A549 (cell line): ENCODE measurements around the gene DCX. TPM values are rescaled to one million over a fixed set of nuclear protein-coding genes. Genes with fewer than 3 reads are reported as not detected.

Experiments
- ATAC-seq, 2 experiments: fragments of 200-7000 bp in 1 of 2; fragments of >200 bp in 1 of 2; cut with Nextera tagmentation in 1 of 2; cut with Tn5 transposase in 1 of 2; 3 replicates each; pipeline versions ENCODE4 v1.8.0 to v1.9.1; 2018 to 2020; ENCODE audit warnings: mild to moderate bottlenecking in 1 of 2, moderate library complexity in 1 of 2
- CTCF ChIA-PET: fragments of 300-600 bp; sonication (Branson Sonifier 250); formaldehyde crosslinking; extraction: SDS; loops from one replicate; lab custom pipeline; 2021; ENCODE audit warnings: antibody characterized with exemption, inconsistent platforms; lab: Yijun Ruan, JAX
- POLR2A ChIA-PET: fragments of 350-600 bp; formaldehyde crosslinking; extraction: SDS; loops from one replicate; lab custom pipeline; 2021; ENCODE audit warnings: antibody characterized with exemption, inconsistent platforms; lab: Yijun Ruan, JAX
- DNase-seq, 2 experiments: peaks; one replicate each; pipeline versions ENCODE4 v3.0.0 to v3.0.0-alpha.2; 2011 to 2016; ENCODE audit warnings: low read depth in 1 of 2, low spot score in 1 of 2
- FAIRE-seq: peaks from 2 replicates; lab custom pipeline; 2011; peaks lifted over from hg19 to GRCh38; lab: Jason Lieb, UNC
- H3K27ac ChIP-seq, 2 experiments: fragments of >200 bp; sonication (Bioruptor Twin); formaldehyde crosslinking; 3 replicates each; pipeline ENCODE4 v1.5.1; 2016 to 2017
- H3K4me1 ChIP-seq: fragments of >200 bp; sonication (Bioruptor Twin); formaldehyde crosslinking; 3 replicates; pipeline ENCODE4 v1.6.1; 2016
- H3K4me2 ChIP-seq: fragments of >200 bp; sonication (Bioruptor Twin); formaldehyde crosslinking; 3 replicates; pipeline ENCODE4 v1.6.1; 2016
- H3K4me3 ChIP-seq: fragments of >200 bp; sonication (Bioruptor Twin); formaldehyde crosslinking; 3 replicates; pipeline ENCODE4 v1.5.1; 2016
- H3K9me3 ChIP-seq: fragments of >200 bp; sonication (Bioruptor Twin); formaldehyde crosslinking; 3 replicates; pipeline ENCODE4 v1.6.1; 2016
- BHLHE40 ChIP-seq: IDR thresholded peaks from 2 replicates; pipeline ENCODE4 v1.6.1; 2012; ENCODE audit warnings: low read depth, low read length, inconsistent platforms
- CBX2 ChIP-seq: fragments of 200-600 bp; sonication (generic); IDR thresholded peaks from 2 replicates; pipeline ENCODE4 v1.6.1; 2016; ENCODE audit warnings: low read depth, mild to moderate bottlenecking, borderline replicate concordance
- CHD4 ChIP-seq: fragments of 200-600 bp; sonication (generic); IDR thresholded peaks from 2 replicates; pipeline ENCODE4 v1.6.1; 2016; ENCODE audit warnings: antibody characterized with exemption, mild to moderate bottlenecking, borderline replicate concordance
- CTCF ChIP-seq: fragments of >200 bp; sonication (Bioruptor Twin); formaldehyde crosslinking; IDR thresholded peaks from 3 replicates; pipeline ENCODE4 v1.5.1; 2016
- EHMT2 ChIP-seq: fragments of 200-600 bp; sonication (generic); IDR thresholded peaks from 2 replicates; pipeline ENCODE4 v1.6.1; 2016; ENCODE audit warnings: antibody characterized with exemption, low read depth, mild to moderate bottlenecking, moderate library complexity
- EP300 ChIP-seq, 2 experiments: fragments of >200 bp; sonication (Bioruptor Twin); formaldehyde crosslinking; IDR thresholded peaks; 2 replicates in 1 of 2; 3 replicates in 1 of 2; pipeline ENCODE4 v1.6.1; 2016 to 2017
- ESRRA ChIP-seq: fragments of 150-350 bp; IDR thresholded peaks from 2 replicates; pipeline ENCODE4 v1.6.1; 2014; ENCODE audit warnings: mild to moderate bottlenecking, low read length, borderline replicate concordance
- FOSB ChIP-seq: fragments of 250-450 bp; sonication (Bioruptor Pico); IDR thresholded peaks from 2 replicates; pipeline ENCODE4 v1.5.0; 2020; ENCODE audit warnings: mild to moderate bottlenecking, moderate library complexity
- GATA3 ChIP-seq: IDR thresholded peaks from 2 replicates; pipeline ENCODE4 v1.6.1; 2012; ENCODE audit warnings: borderline replicate concordance
- HDAC2 ChIP-seq: fragments of 200-600 bp; sonication (generic); IDR thresholded peaks from 2 replicates; pipeline ENCODE4 v1.6.1; 2016
- HES2 ChIP-seq: fragments of >200 bp; sonication (Bioruptor Twin); formaldehyde crosslinking; IDR thresholded peaks from 2 replicates; pipeline ENCODE4 v1.6.1; 2016
- HEYL ChIP-seq: fragments of 250-450 bp; sonication (Bioruptor Pico); IDR thresholded peaks from 2 replicates; pipeline ENCODE4 v1.8.0; 2021; ENCODE audit warnings: mild to moderate bottlenecking, moderate library complexity
- HMGXB4 ChIP-seq: fragments of 250-450 bp; sonication (Bioruptor Pico); IDR thresholded peaks from 2 replicates; pipeline ENCODE4 v1.5.0; 2021; ENCODE audit warnings: mild to moderate bottlenecking, moderate library complexity, borderline replicate concordance
- HOXB5 ChIP-seq: fragments of 250-450 bp; sonication (Bioruptor Pico); IDR thresholded peaks from 2 replicates; pipeline ENCODE4 v1.5.0; 2020; ENCODE audit warnings: mild to moderate bottlenecking, moderate library complexity
- JUN ChIP-seq, 2 experiments: fragments of >200 bp; sonication (Bioruptor Twin); formaldehyde crosslinking; IDR thresholded peaks; 2 replicates in 1 of 2; 3 replicates in 1 of 2; pipeline ENCODE4 v1.6.1; 2016 to 2017
- KDM1A ChIP-seq: fragments of 200-600 bp; sonication (generic); IDR thresholded peaks from 2 replicates; pipeline ENCODE4 v1.6.1; 2016; ENCODE audit warnings: low read depth, mild to moderate bottlenecking
- MYC ChIP-seq: IDR thresholded peaks from 2 replicates; pipeline ENCODE4 v1.6.1; 2012; ENCODE audit warnings: mild to moderate bottlenecking, inconsistent platforms, low read length, improper control_type of control experiment, borderline replicate concordance
- PBX3 ChIP-seq: IDR thresholded peaks from 2 replicates; pipeline ENCODE4 v1.6.1; 2012
- PHF8 ChIP-seq: fragments of 200-600 bp; sonication (generic); IDR thresholded peaks from 2 replicates; pipeline ENCODE4 v1.6.1; 2016; ENCODE audit warnings: low read depth, mild to moderate bottlenecking, antibody characterized with exemption, moderate library complexity, borderline replicate concordance
- RCOR1 ChIP-seq: fragments of 150-350 bp; IDR thresholded peaks from 2 replicates; pipeline ENCODE4 v1.6.1; 2014; ENCODE audit warnings: antibody characterized with exemption, low read length, low read depth
- REST ChIP-seq: fragments of 200-600 bp; sonication (generic); IDR thresholded peaks from 2 replicates; pipeline ENCODE4 v1.6.1; 2016; ENCODE audit warnings: antibody characterized with exemption, mild to moderate bottlenecking, moderate library complexity
- SREBF2 ChIP-seq: fragments of 450-650 bp; IDR thresholded peaks from 2 replicates; pipeline ENCODE4 v1.6.1; 2014; ENCODE audit warnings: mild to moderate bottlenecking, moderate library complexity
- TFCP2L1 ChIP-seq: fragments of 250-450 bp; sonication (Bioruptor Pico); IDR thresholded peaks from 2 replicates; pipeline ENCODE4 v1.5.0; 2021; ENCODE audit warnings: mild to moderate bottlenecking
- TP53 ChIP-seq: fragments of 250-450 bp; sonication (Bioruptor Pico); IDR thresholded peaks from 2 replicates; pipeline ENCODE4 v1.5.0; 2021; ENCODE audit warnings: mild to moderate bottlenecking, moderate library complexity
- ZSCAN20 ChIP-seq: fragments of 250-450 bp; sonication (Bioruptor Pico); IDR thresholded peaks from 2 replicates; pipeline ENCODE4 v1.8.0; 2022; ENCODE audit warnings: mild to moderate bottlenecking, moderate library complexity
- WGBS: methylation state at CpG from one replicate; pipeline ENCODE4 v1.1.6; 2017; ENCODE audit errors: missing lambda C conversion rate; 5-methylcytosine and 5-hydroxymethylcytosine counted together
- polyA minus RNA-seq: library from RNA; depleted of rRNA, polyadenylated mRNA; stranded (reverse); fragments of >200 nt; gene quantifications from 2 replicates; pipeline ENCODE4 v1.2.3, GENCODE V29; 2011; rRNA and poly(A)+ RNA removed
- polyA plus RNA-seq, 4 experiments: library from polyadenylated mRNA; depleted of rRNA in 3 of 4; stranded (reverse); fragments of >200 nt; fragmentation: RNase III in 1 of 4; extraction: RNeasy Plus Mini Kit Qiagen cat#74134 plus additional on column Dnase treatment in 1 of 4; gene quantifications; 2 replicates in 3 of 4; 3 replicates in 1 of 4; pipeline ENCODE4 v1.2.3, GENCODE V29; 2011 to 2017

The DCX gene
- polyA plus RNA-seq (2011; rRNA removed) = not detected in 2 replicates
- polyA plus RNA-seq (2012; cell fraction: cytosol; rRNA removed) = not detected in 2 replicates
- polyA plus RNA-seq (2012; cell fraction: nucleus; rRNA removed) = not detected in 2 replicates
- polyA plus RNA-seq (2017; fragmentation: RNase III; extraction: RNeasy Plus Mini Kit Qiagen cat#74134 plus additional on column Dnase treatment) = not detected in 3 replicates
- polyA minus RNA-seq = not detected in 2 replicates

GRCh38 chrX:111411983-111412382, at the start of gene DCX:
Gene DCX, minus strand, starts transcription at chrX:111412192. Its CDS starts 1,794 bp downstream, at chrX:111410398.
- H3K4me2 ChIP-seq = no peak within 1 kb of the TSS
- no peaks in the 10 kb centered on the region for H3K4me1 ChIP-seq
- ChIA-PET CTCF (no interaction called here), POLR2A (no interaction called here)
- FAIRE-seq (no peak), ATAC-seq (no peak), DNase-seq (no peak)
- TF ChIP-seq MYC = no peak
- no peak for TF ChIP-seq TFCP2L1 (CRISPR knock-in tag)
- no peak for TF ChIP-seq CBX2
- no peak for TF ChIP-seq KDM1A
- TF ChIP-seq EP300 (IDR thresholded peaks at IDR 0.05) = no peak
- no peak for TF ChIP-seq ZSCAN20 (CRISPR knock-in tag)
- no peak for TF ChIP-seq JUN (IDR thresholded peaks at IDR 0.05)
- no peak for TF ChIP-seq RCOR1
- no peak for TF ChIP-seq HDAC2
- no peak for TF ChIP-seq SREBF2
- TF ChIP-seq HEYL (CRISPR knock-in tag) = no peak
- TF ChIP-seq EHMT2 = no peak
- no peak for TF ChIP-seq CTCF
- no peak for TF ChIP-seq BHLHE40
- no peak for TF ChIP-seq REST
- TF ChIP-seq FOSB = no peak
- no peak for TF ChIP-seq GATA3
- no peak for TF ChIP-seq PBX3
- no peak within 1 kb of the TSS for H3K27ac ChIP-seq
- WGBS = 2% methylated on average over 3 of the region's 3 CpGs
- no peak within 1 kb of the TSS for H3K4me3 ChIP-seq
- H3K9me3 ChIP-seq = no peaks in the 10 kb centered on the region

- CTCF ChIA-PET = no interaction called here
- no peak overlapping the region for H3K4me3 ChIP-seq
Observed at GRCh38 chrX:111460607-111461006, 48.6 kb upstream of the DCX start.

More at GRCh38 chrX:111460607-111461006, 48.6 kb upstream of the DCX start:
- no peak for FAIRE-seq
- TF ChIP-seq EHMT2 = no peak
- TF ChIP-seq ZSCAN20 (CRISPR knock-in tag) = no peak
- no peak for TF ChIP-seq TP53 (CRISPR knock-in tag)
- TF ChIP-seq HES2 = no peak
- no peak for TF ChIP-seq CHD4
- TF ChIP-seq PHF8 = no peak
- no peak for TF ChIP-seq HOXB5 (CRISPR knock-in tag)
- no peak for TF ChIP-seq ESRRA
- no peak for TF ChIP-seq HDAC2
- no peak for TF ChIP-seq HMGXB4 (CRISPR knock-in tag)
- ATAC-seq = no peak
- Histone ChIP-seq H3K9me3 (no peaks in the 10 kb centered on the region), H3K4me2 (no peak overlapping the region), H3K27ac (no peak overlapping the region), H3K4me1 (no peaks in the 10 kb centered on the region)
- DNase-seq = no peak
- POLR2A ChIA-PET = no interaction called here
